ENCODE measurements around the gene HIP1R. TPM values are rescaled to one million over a fixed set of nuclear protein-coding genes. Genes with fewer than 3 reads are reported as not detected.
A peak's percentile ranks its signal among the peaks of the same experiment; 100 is the strongest.

HIP1R gene
- total and polyA plus RNA-seq, 2 experiments from 2014 or later: 8.0 to 22.1 TPM

DNA sequence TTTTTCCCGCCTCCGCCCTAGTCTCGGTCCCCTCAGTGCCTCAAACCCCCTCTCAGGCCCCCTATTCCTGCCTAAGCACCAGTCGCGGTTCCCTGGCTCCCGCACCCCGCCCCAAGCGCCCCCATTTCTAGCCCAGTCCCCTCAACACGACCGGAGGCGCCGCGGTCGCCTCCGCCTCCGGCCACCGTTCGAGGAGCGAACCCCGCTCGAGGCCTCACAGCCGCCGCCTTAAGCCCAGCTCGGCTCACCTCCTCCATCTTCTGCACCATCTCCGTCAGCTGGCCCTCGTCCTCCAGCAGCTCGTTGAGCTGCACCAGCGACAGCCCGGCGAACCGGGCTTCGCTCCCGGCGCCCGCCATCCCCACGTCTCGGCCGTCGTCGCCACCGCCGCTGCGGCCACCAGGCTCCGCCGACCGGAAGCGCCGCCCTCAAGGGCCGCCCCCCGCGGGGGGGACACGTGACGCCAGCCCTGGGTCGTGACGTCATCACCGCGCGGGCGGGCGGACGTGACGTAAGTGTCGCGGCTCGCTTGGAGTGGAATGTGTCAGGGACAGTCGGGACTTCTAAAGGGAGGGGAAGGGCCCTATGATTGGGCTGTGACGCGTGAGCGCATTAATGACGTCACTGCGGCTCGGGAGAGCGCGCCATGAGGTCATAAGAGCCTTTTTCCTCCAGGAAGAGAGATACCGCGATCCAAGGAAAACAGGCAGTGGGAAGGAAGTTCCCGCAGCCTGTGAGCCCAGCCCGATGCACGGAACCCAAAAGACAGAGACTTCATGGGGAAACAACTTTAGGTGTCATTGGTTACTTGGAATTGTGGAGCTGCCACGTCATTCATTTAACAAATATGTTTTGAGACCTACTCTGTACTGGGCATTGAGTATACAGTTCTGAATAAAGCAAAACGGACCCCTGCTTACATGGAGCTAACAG, 60.7 kb downstream of the HIP1R start, which contains the start of gene VPS37B:
TSS of gene VPS37B (minus strand) at position 421 of the 933 bp plus-strand sequence. CDS start at position 359, 62 bp downstream.
- no peaks in the 10 kb centered on the region for H3K36me3 Mint-ChIP-seq (ENCODE audit: low read depth)
- ATAC-seq (peak; percentile 35), DNase-seq (ENCODE audit: low spot score) (peak; percentile 85)
- no peaks in the 10 kb centered on the region for H3K9me2 ChIP-seq (ENCODE audit: insufficient read depth)
- H2AFZ ChIP-seq: peak within 1 kb of the TSS; percentile 87
- peak within 1 kb of the TSS; percentile 78 for H3K4me3 ChIP-seq
- H3K4me3 Mint-ChIP-seq: peak within 1 kb of the TSS; percentile 81
- H3K4me1 ChIP-seq (ENCODE audit: insufficient read depth): peaks cover 27% of the 10 kb centered on the region
- H3K27me3 ChIP-seq (ENCODE audit: insufficient read depth): peaks cover 46% of the 10 kb centered on the region
- peaks cover 4% of the 10 kb centered on the region for H4K20me1 ChIP-seq (replicated peaks; ENCODE audit: insufficient read depth)
- peaks cover 31% of the 10 kb centered on the region for H3K79me2 ChIP-seq (replicated peaks; ENCODE audit: insufficient read depth)
- H3K27me3 Mint-ChIP-seq (ENCODE audit: insufficient read depth, low read depth, poor library complexity): peaks cover 36% of the 10 kb centered on the region
- no peaks in the 10 kb centered on the region for H3K36me3 ChIP-seq (ENCODE audit: insufficient read depth)
- peak within 1 kb of the TSS; percentile 92 for H3K4me2 ChIP-seq
- H3F3A ChIP-seq (replicated peaks; ENCODE audit: low read depth): peaks cover 15% of the 10 kb centered on the region
- H3K9me3 Mint-ChIP-seq: peaks cover 9% of the 10 kb centered on the region; the same call in 2 of the 3 replicates
- H3K27ac ChIP-seq (ENCODE audit: low read depth): no peak within 1 kb of the TSS
- H3K4me1 Mint-ChIP-seq: peaks cover 35% of the 10 kb centered on the region
- TF ChIP-seq EZH2phosphoT487 (IDR thresholded peaks at IDR 0.05; ENCODE audit: unreplicated experiment) (no peak), CREB1 (CRISPR knock-in tag; IDR thresholded peaks at IDR 0.05; ENCODE audit: low read depth) (peak; percentile 100), POLR2AphosphoS5 (IDR thresholded peaks at IDR 0.05; ENCODE audit: low read depth) (peak; percentile 80), ZNF462 (CRISPR knock-in tag; IDR thresholded peaks at IDR 0.05) (no peak), JUNB (IDR thresholded peaks at IDR 0.05; ENCODE audit: unreplicated experiment) (no peak), ZNF331 (CRISPR knock-in tag; IDR thresholded peaks at IDR 0.05; ENCODE audit: low read depth) (no peak)
- TF ChIP-seq, protein P1, sequence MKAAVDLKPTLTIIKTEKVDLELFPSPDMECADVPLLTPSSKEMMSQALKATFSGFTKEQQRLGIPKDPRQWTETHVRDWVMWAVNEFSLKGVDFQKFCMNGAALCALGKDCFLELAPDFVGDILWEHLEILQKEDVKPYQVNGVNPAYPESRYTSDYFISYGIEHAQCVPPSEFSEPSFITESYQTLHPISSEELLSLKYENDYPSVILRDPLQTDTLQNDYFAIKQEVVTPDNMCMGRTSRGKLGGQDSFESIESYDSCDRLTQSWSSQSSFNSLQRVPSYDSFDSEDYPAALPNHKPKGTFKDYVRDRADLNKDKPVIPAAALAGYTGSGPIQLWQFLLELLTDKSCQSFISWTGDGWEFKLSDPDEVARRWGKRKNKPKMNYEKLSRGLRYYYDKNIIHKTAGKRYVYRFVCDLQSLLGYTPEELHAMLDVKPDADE (IDR thresholded peaks at IDR 0.05): no peak
- no peak within 1 kb of the TSS for H3K27ac Mint-ChIP-seq

All from GM23338 (cell line).